Tibial nerve (tissue), 4 donors: ENCODE data around the gene WDR37.

Source experiments
- CTCF ChIP-seq, 5 experiments: fragments of 200-600 bp in 3 of 5; fragments of 450-650 bp in 2 of 5; sonication (generic) in 3 of 5; IDR thresholded peaks; one replicate each; pipeline ENCODE4 v1.5.1; 2016 to 2019; ENCODE audit warnings: antibody characterized with exemption in 5 of 5, mild to moderate bottlenecking in 3 of 5, moderate library complexity in 2 of 5
- EP300 ChIP-seq, 2 donors: sonication (generic); formaldehyde crosslinking; IDR thresholded peaks; one replicate each; pipeline ENCODE4 v1.6.1; 2017; ENCODE audit warnings: antibody characterized with exemption in 2 of 2, mild to moderate bottlenecking in 1 of 2
- POLR2A ChIP-seq, 2 donors: fragments of 450-650 bp; IDR thresholded peaks; one replicate each; pipeline ENCODE4 v1.6.1; 2017; ENCODE audit warnings: antibody characterized with exemption in 2 of 2, mild to moderate bottlenecking in 2 of 2, moderate library complexity in 2 of 2

- TF ChIP-seq POLR2A (IDR thresholded peaks at IDR 0.05) (no peak), CTCF (IDR thresholded peaks at IDR 0.05) (no peak), EP300 (IDR thresholded peaks at IDR 0.05) (no peak)
These were observed 29.6 kb upstream of the WDR37 start for GRCh38 chr10:1026578-1026977.
